NCI-H187 (cell line): ENCODE measurements around the gene TGIF2.
"Not testable (repeated sequence)": the region's sequence is repeated elsewhere in the genome, so short reads cannot be mapped to it uniquely, and the experiment has no call there.

Source experiments
- DNase-seq, 2 experiments: peaks; one replicate each; lab custom pipeline; 2025; lab: John Stamatoyannopoulos, UW

TGIF2 gene

DNA sequence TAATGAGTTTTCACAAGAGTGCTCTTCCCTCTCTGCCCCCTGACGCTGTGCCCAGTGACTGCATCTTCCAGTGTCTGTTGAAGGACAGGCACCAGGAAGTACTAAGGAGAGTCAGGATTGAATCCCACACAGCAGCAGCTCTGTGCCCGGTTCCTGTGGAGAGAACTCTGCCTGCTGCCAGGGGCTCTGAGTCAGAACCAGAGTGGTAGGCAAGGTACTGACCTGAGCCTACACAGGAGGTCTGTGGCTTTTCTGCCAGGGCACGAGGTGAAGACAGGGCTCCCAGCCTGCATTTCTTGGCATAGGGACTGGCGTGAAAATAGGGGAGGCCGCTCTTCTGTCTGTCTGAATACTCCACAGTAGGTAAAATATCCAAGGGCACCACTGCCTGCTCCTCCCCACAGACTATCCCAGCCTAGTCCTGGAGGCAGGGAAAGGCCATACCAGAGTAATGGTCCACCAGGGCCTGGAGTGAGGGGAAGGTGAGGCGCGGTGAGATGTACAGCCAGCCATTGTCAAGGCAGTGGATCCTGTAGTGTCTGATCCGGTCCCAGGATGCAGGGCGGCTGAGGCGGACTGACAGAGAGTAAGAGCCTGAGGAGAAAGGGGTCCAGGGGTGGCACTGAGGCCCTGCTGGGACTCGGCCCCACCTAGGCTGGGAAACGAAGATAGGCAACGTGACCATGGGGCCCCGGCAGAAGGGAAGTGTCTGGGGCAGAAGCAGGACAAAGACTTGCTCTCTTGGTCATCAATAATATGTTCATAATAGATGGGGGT is 41.6 kb downstream of the TGIF2 start:
- no peak for DNase-seq

- DNase-seq = no peak
Observed at GRCh38 chr20:36620917-36621316, 47.5 kb downstream of the TGIF2 start.

- no peak for DNase-seq
Observed at GRCh38 chr20:36623444-36623843, 50.0 kb downstream of the TGIF2 start.

GRCh38 chr20:36624068-36624943 is 50.9 kb downstream of the TGIF2 start:
- DNase-seq = no peak

DNA sequence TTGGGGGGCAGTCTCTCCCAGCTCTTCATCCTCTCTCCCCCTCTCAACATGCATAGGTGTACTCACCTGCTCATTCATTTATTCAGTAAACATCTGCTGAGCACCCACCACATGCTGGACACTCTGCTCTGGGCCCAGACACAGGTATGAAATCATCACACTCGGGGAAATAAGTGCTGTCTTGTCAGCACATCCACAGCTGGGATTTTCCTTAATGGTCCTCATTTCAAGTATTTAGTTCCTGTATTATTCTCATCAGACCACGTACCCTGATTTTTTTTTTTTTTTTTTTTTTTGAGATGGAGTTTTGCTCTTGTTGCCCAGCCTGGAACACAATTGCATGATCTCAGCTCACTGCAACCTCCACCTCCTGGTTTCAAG is 51.5 kb downstream of the TGIF2 start:
- no peak for DNase-seq

DNA sequence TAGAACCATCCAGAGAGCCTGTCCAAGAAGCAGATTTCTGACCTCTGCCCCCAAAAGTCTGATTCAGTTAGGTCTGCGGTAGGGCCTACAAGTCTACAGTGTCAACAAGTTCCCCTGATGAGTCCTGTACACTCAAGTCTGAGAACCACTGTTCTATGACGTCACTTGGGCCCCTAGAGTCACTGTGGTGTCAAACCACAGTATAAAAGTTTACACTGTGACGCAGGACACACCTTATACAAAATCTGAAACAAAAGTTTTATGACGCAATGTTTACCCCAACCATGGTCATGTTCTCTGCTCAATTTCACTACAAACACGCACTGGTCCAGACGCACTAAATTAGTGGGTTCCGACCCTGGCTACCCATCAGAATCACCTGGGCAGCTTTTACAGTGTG is 54.7 kb downstream of the TGIF2 start:
- DNase-seq = no peak

DNA sequence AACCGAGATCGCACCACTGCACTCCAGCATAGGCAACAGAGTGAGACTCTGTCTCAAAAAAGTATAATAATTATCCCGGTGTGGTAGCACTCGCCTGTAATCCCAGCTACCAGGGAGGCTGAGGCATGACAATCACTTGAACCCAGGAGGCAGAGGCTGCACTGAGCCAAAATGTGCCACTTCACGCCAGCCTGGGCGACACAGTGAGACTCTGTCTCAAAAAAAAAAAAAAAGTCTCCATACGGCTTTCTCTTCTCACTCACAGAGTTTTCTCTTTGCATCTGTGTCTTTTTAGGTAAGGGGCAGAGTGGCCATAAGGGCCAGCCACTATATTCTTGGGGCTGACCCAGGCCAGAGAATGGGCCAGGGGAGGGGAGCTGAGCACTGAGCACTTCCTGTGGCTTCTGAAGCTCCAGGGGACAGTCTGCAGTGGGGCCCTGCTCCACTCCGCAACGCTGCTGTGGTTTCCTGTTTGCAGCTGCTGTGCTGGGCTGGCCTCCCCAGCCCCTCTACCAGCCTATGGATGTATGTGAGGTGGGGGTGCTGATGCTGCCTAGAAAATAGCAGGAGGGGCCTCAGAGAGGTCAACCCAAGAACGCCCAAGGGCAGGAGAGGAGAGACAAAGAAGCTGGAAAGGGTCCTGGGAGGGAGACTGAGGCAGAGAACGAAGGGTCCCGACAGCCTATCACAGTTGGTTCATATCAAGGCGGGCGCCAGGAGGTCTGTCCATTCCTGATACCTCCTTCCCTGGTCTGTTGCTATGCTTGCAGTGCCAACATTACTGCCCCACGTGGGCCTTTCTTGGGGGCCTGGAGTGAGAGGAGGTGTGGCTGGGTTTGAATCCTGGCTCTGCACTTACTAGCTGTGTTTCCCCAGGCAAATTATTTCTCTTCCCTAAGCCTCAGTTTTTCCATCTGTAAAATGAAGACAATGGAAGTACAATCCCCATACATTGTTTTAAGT is 56.6 kb downstream of the TGIF2 start:
- DNase-seq = no peak

- DNase-seq = no peak
Observed at GRCh38 chr20:36631646-36632045, 58.2 kb downstream of the TGIF2 start.

- DNase-seq = no peak
Observed at GRCh38 chr20:36632147-36632486, 58.7 kb downstream of the TGIF2 start.

GRCh38 chr20:36632487-36633284 is 59.3 kb downstream of the TGIF2 start:
- no peak for DNase-seq

DNA sequence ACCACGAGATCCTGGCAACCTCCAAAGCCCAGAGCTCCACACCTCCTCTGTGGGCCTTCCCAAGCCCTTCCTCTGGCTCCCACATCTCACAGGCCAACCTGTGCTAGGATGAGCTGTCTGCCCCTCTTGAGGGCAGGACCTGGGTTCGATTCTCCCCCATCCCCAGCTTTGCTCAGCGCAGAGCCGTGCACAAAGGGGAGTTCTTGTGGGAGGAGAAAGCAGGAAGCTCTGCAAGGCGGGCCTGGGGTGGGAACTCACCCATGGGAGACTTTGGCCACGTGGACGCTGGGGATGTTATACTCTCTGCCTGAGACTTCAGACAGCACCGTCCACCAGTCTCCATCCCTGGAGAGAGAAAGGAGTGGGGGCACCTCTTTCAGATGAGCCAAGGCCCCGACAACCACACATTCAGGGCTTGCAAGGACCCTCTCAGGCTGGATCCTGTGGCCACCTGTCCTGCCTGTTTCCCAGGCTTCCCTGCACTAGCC is 59.9 kb downstream of the TGIF2 start:
- DNase-seq = no peak

DNA sequence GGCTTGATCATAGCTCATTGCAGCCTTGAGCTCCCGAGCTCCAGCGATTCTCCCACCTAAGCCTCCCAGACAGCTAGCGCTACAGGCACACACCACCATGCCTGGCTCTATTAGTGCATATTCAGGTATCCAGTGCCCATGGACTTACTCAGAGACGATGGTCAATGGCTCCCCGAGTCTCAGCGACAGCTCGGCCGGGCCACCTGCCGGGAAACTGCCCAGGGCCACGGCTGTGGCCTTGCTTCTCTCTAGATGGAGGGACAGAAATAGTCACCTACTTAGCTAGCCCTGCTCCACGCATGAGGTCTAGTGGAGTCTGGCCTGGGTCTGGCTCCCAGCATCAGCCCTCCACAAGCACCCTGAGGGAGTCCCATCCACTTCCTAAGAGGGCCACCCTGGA is 60.9 kb downstream of the TGIF2 start:
- no peak for DNase-seq

DNA sequence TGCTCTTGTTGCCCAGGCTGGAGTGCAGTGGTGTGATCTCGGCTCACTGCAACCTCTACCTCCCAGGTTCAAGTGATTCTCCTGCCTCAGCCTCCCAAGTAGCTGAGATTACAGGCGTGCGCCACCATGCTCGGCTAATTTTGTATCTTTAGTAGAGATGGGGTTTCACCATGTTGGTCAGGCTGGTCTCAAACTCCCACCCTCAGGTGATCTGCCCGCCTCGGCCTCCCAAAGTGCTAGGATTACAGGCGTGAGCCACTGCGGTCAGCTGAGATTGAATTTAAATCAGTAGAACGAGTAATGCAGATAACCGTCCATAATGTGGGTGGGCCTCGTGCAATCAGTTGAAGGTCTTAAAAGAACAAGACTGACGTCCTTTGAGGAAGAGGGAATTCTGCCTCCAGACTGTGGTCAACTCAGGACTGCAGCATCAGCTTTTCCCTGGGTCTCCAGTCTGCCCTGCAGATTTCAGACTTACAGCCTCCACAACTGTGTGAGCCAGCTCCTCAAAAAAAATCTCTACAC is 65.5 kb downstream of the TGIF2 start:
- not testable (repeated sequence) for DNase-seq

- DNase-seq = no peak
Observed at GRCh38 chr20:36641506-36641843, 68.1 kb downstream of the TGIF2 start.

DNA sequence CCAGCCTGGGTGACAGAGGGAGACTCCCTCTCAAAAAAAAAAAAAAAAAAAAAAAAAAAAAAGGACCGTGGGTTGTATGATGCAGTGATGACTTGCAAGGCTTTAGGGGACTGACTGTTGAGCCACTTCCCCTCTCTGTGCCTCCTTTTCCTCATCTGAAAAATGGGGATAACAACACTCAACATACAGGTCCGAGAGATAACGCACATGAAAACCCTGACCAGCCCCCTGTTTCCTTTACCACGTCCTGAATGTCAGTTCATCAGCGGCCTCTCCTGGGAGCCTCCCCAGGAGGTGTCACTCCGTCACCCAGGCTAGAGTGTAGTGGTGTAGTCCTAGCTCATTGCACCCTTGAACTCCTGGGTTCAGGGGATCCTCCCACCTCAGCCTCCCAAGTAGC is 68.7 kb downstream of the TGIF2 start:
- no peak for DNase-seq
